Measurements from ENCODE around the gene RRBP1.

RRBP1 gene

GRCh38 chr20:17681726-17682102 is 328 bp downstream of the RRBP1 start:
- DNase-seq, result peak; percentile 47

GRCh38 chr20:17680836-17681725 is 961 bp downstream of the RRBP1 start:
- DNase-seq, result peak; percentile 84

GRCh38 chr20:17679941-17680835 is 1.9 kb downstream of the RRBP1 start:
- DNase-seq, result peak; percentile 7

- DNase-seq, result no peak
Measured at GRCh38 chr20:17678886-17679285, 3.2 kb downstream of the RRBP1 start.

GRCh38 chr20:17678295-17678694 is 3.7 kb downstream of the RRBP1 start:
- no peak for DNase-seq

GRCh38 chr20:17676942-17677341 is 5.1 kb downstream of the RRBP1 start:
- DNase-seq, result no peak

- DNase-seq, result no peak
Measured at GRCh38 chr20:17676378-17676759, 5.7 kb downstream of the RRBP1 start.

- DNase-seq, result no peak
Measured at GRCh38 chr20:17675519-17676377, 6.3 kb downstream of the RRBP1 start.

GRCh38 chr20:17674722-17675518 is 7.1 kb downstream of the RRBP1 start:
- no peak for DNase-seq

GRCh38 chr20:17673084-17673483 is 9.0 kb downstream of the RRBP1 start:
- DNase-seq, result no peak

- DNase-seq, result no peak
Measured at GRCh38 chr20:17671565-17671964, 10.5 kb downstream of the RRBP1 start.

GRCh38 chr20:17671011-17671410 is 11.0 kb downstream of the RRBP1 start:
- no peak for DNase-seq

GRCh38 chr20:17669306-17669931 is 12.6 kb downstream of the RRBP1 start:
- no peak for DNase-seq

- DNase-seq, result no peak
Measured at GRCh38 chr20:17668432-17668831, 13.6 kb downstream of the RRBP1 start.

- DNase-seq, result no peak
Measured at GRCh38 chr20:17667445-17667844, 14.6 kb downstream of the RRBP1 start.

GRCh38 chr20:17666481-17666880 is 15.6 kb downstream of the RRBP1 start:
- DNase-seq, result no peak

GRCh38 chr20:17665756-17666155 is 16.3 kb downstream of the RRBP1 start:
- no peak for DNase-seq

GRCh38 chr20:17664025-17664633 is 17.9 kb downstream of the RRBP1 start:
- no peak for DNase-seq

- no peak for DNase-seq
Measured at GRCh38 chr20:17663486-17663885, 18.6 kb downstream of the RRBP1 start.

- DNase-seq, result no peak
Measured at GRCh38 chr20:17663040-17663399, 19.0 kb downstream of the RRBP1 start.
